Prostate gland (tissue), 2 donors: Measurements from ENCODE around the gene TRPM4. TPM values are rescaled to one million over a fixed set of nuclear protein-coding genes. Genes with fewer than 3 reads are reported as not detected.
A peak's percentile ranks its signal among the peaks of the same experiment; 100 is the strongest.

Experiments
- DNase-seq: peaks from one replicate; pipeline ENCODE4 v3.0.0-alpha.2; 2019; ENCODE audit warnings: low spot score
- H3K27ac ChIP-seq, 2 donors: fragments of 200-600 bp; sonication (generic); 2 replicates each; pipeline ENCODE4 v1.5.1; 2017 to 2019
- H3K27me3 ChIP-seq: fragments of 200-600 bp; sonication (generic); replicated peaks from 2 replicates; pipeline ENCODE4 v1.5.1; 2019; ENCODE audit not compliant: insufficient read depth
- H3K36me3 ChIP-seq, 2 donors: fragments of 200-600 bp; sonication (generic); 1 replicate in 1 of 2; 2 replicates in 1 of 2; pipeline versions ENCODE4 v1.5.1 to v1.8.1; 2017 to 2019
- H3K4me1 ChIP-seq: fragments of 200-600 bp; sonication (generic); replicated peaks from 2 replicates; pipeline ENCODE4 v1.5.1; 2019
- H3K4me3 ChIP-seq, 2 donors: fragments of 200-600 bp; sonication (generic); 2 replicates each; pipeline ENCODE4 v1.5.1; 2017 to 2019
- H3K9me3 ChIP-seq: fragments of 200-600 bp; sonication (generic); 2 replicates; pipeline ENCODE4 v1.5.1; 2017
- CTCF ChIP-seq, 4 experiments: fragments of 200-600 bp in 2 of 4; fragments of 450-650 bp in 2 of 4; sonication (generic) in 2 of 4; IDR thresholded peaks; 1 replicate in 3 of 4; 2 replicates in 1 of 4; pipeline ENCODE4 v1.5.1; 2016 to 2019; ENCODE audit warnings: antibody characterized with exemption in 4 of 4, mild to moderate bottlenecking in 2 of 4, moderate library complexity in 2 of 4
- POLR2A ChIP-seq: fragments of 450-650 bp; IDR thresholded peaks from one replicate; pipeline ENCODE4 v1.6.1; 2016; ENCODE audit warnings: antibody characterized with exemption, mild to moderate bottlenecking
- POLR2AphosphoS5 ChIP-seq: sonication (generic); formaldehyde crosslinking; IDR thresholded peaks from one replicate; pipeline ENCODE4 v1.6.1; 2017; ENCODE audit warnings: antibody characterized with exemption
- WGBS: methylation state at CpG from one replicate; pipeline ENCODE4 v1.1.5; 2018; 5-methylcytosine and 5-hydroxymethylcytosine counted together
- intact Hi-C: fragments of 100-400 bp; cut with DNase I; formaldehyde crosslinking; loops from one replicate; pipeline ENCODE4 v1.14.2; 2022
- total RNA-seq, 2 donors: library from RNA; depleted of rRNA; stranded (reverse); fragments of >200 nt; gene quantifications; one replicate each; pipeline ENCODE4 v1.1.0, GENCODE V29; 2016

TRPM4 gene
- total RNA-seq, 2 donors from 2014 or later, result 99.0 to 126 TPM

DNA sequence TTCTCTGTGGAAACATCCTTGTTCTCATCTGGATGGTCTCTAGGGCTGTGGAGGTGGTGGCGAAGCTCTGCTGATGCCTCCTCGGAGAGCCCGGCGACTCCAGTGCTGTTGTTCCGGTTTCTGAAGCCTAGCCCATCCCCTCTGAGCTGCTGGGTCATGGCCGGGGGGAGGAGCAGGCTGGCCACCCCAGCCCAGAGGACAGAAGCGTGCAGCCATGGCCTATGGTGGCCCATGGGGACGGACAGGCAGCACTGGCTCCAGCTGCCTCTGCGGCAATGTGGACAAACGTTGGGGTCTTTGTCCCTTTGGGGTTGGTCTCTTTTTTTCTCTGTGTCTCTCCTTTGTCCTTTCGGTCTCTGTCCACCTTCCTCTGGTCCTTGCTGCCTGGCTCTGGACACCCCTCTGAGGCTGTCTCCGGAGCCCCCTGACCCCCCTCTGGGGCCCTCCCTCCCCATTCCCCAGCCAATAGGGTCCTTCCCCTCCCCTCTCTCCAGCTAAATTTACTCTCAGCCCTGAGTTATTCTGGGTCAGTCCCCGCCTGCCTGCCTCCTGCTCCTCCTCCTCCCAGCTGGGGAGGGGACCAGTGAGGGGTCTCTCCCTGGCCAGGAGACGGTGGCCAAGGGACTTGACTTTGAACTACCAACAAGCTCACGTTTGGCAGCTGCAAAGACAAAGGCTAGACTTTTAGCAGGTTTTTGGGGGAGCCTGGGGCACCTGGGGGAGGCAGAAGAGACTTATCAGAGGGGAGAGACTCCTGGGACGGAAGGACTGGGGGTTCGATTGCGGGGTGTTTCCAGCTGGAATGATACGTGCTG lies 2.4 kb upstream of the TRPM4 start, which contains the start of gene HRC:
HRC (minus strand) TSS at position 392 of the 815 bp plus-strand sequence; CDS start at position 233, 159 bp downstream.
- H3K9me3 ChIP-seq, result no peaks in the 10 kb centered on the region
- DNase-seq, result no peak
- WGBS, result 73% methylated on average over 19 of the region's 19 CpGs
- H3K27ac ChIP-seq, result no peak within 1 kb of the TSS
- H3K27me3 ChIP-seq, result no peaks in the 10 kb centered on the region
- no peaks in the 10 kb centered on the region for H3K4me1 ChIP-seq
- intact Hi-C loops, result no loop called here
- H3K4me3 ChIP-seq, result no peak within 1 kb of the TSS
- H3K36me3 ChIP-seq, result no peaks in the 10 kb centered on the region
- no peak for TF ChIP-seq POLR2A

DNA sequence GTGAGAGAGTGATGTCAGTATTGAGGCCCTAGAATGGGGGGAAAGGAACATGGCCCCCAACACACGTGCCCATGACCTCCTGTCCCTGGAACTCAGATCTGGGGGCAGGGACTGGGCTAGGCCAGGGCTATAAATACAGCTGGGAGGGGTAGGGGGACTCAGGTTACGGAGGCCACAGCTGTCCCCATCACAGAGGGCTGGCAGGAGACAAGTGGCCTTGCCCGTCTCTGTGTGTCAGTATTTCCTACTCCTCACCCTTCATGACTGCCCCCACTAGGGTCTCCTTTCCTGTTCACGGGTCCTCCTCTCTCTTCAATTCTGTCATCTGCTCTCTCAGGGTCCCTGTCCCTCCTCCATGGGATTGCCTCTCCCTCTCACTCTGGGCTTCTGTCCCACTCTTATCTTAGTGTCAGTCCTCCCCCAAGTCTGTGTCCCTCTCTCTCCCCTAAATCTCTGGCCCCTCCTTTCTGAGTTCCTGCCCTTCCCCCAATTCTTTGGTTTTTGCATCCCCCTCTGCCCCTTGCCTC lies 1.7 kb upstream of the TRPM4 start:
- Histone ChIP-seq H3K4me1 (no peaks in the 10 kb centered on the region), H3K27me3 (no peaks in the 10 kb centered on the region), H3K36me3 (no peaks in the 10 kb centered on the region), H3K9me3 (no peaks in the 10 kb centered on the region), H3K4me3 (no peak overlapping the region), H3K27ac (no peak overlapping the region)
- DNase-seq, result no peak
- 68% methylated on average over 4 of the region's 4 CpGs for WGBS
- TF ChIP-seq POLR2A (no peak), POLR2AphosphoS5 (no peak), CTCF (IDR thresholded peaks at IDR 0.05) (no peak)
- intact Hi-C loops, result no loop called here

GRCh38 chr19:49160450-49161189 lies 3.0 kb downstream of the TRPM4 start:
- H3K27ac ChIP-seq, result no peak overlapping the region
- intact Hi-C loops, result no loop called here
- 89% methylated on average over 13 of the region's 13 CpGs for WGBS
- H3K4me1 ChIP-seq, result peaks cover 7% of the 10 kb centered on the region
- H3K27me3 ChIP-seq, result no peaks in the 10 kb centered on the region
- no peaks in the 10 kb centered on the region for H3K36me3 ChIP-seq
- DNase-seq, result no peak
- no peak for TF ChIP-seq POLR2A
- no peak for TF ChIP-seq CTCF (IDR thresholded peaks at IDR 0.05)
- TF ChIP-seq POLR2AphosphoS5, result no peak
- H3K9me3 ChIP-seq, result no peaks in the 10 kb centered on the region
- no peak overlapping the region for H3K4me3 ChIP-seq

DNA sequence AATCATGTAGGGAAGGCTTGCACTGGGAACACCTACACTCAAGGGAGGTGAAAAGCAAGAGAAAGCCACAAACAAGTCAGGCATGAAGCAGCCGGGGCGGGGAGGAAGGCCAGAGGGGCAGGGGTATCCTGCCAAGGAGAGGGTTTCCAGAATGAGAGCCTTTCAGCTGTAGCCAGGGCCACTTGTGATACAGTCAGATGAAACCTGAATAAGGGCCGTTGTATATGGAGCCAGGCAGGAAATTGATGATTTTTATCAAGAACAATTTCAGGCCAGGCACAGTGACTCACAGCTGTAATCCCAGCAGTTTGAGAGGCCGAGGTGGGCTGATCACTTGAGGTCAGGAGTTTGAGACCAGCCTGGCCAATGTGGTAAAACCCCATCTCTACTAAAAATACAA lies 4.4 kb downstream of the TRPM4 start:
- H3K27me3 ChIP-seq, result no peaks in the 10 kb centered on the region
- intact Hi-C loops, result no loop called here
- 26% methylated on average over 4 of the region's 4 CpGs for WGBS
- H3K36me3 ChIP-seq, result no peaks in the 10 kb centered on the region
- H3K4me1 ChIP-seq, result peaks cover 11% of the 10 kb centered on the region
- H3K27ac ChIP-seq, result peak overlapping the region; percentile 24 to 56
- H3K9me3 ChIP-seq, result no peaks in the 10 kb centered on the region
- no peak overlapping the region for H3K4me3 ChIP-seq
- TF ChIP-seq POLR2AphosphoS5, result no peak
- no peak for TF ChIP-seq POLR2A
- TF ChIP-seq CTCF (IDR thresholded peaks at IDR 0.05), result no peak
- no peak for DNase-seq

DNA sequence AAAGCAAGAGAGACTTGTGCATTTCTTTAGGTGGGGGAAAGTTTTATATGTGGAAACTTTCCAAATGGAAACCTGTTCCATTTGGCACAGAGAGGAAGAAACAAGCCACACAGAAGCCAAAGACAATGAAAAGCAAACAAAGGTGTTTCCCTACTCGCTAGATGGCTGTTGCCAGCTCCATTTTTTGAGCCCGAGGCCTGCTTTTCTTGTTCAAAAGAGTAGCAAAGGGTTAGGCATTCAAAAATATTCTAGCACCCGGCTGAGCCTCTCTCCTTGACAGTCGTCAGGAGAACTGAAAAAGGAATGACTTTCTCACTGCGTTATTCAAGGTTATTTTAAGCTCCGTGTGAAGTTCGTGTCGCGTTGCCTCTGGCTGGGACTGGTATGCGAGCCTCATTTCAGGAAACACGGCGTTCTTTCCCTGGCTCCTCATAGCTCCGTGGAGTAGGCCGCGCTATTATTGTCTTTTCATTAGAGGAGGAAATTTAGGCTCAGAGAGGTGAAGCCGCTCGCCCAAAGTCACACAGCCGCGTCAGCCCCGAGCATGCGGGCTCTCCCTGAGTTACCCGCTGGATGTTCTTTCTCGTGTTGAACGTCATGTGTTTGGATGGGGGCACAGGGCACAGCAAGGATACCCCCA lies 7.6 kb downstream of the TRPM4 start:
- intact Hi-C loops, result no loop called here
- Histone ChIP-seq H3K36me3 (peaks cover 0 to 5% of the 10 kb centered on the region in 2 donors), H3K27me3 (no peaks in the 10 kb centered on the region), H3K27ac (peak overlapping the region; percentile 87), H3K4me3 (peak overlapping the region in 1 of 2 donors; percentile 16), H3K4me1 (peaks cover 11% of the 10 kb centered on the region), H3K9me3 (no peaks in the 10 kb centered on the region)
- peak; percentile 80 for TF ChIP-seq POLR2AphosphoS5
- TF ChIP-seq CTCF (IDR thresholded peaks at IDR 0.05), result no peak
- WGBS, result 40% methylated on average over 24 of the region's 24 CpGs
- DNase-seq, result peak; percentile 58
